ENCODE data around the gene FKBP2.

FKBP2 gene

DNA sequence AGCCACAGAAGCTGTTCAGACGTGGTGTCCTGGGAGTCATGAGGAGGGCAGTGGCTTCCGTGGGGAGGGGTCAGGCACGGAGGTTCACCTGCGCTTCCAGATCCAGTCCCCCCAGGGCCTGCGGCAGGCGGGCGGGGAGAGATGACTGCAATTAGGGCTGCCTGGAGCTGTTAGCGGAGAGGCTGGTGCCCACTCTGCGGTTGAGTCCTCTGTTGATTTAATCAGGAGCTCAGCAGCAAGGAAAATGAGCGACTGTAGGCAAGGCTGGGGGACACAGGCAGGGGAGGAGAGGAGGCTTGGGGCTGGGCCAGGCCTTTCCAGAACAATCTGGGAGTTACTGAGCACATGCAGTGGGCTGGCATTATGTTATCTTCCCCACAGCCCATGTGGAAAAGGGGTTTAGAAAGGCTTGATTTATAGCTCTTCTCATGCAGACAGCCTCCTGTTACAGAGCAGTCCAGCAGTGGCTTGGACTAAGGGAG lies 23.5 kb downstream of the FKBP2 start:
- DNase-seq (ENCODE audit: low spot score), result no peak

DNA sequence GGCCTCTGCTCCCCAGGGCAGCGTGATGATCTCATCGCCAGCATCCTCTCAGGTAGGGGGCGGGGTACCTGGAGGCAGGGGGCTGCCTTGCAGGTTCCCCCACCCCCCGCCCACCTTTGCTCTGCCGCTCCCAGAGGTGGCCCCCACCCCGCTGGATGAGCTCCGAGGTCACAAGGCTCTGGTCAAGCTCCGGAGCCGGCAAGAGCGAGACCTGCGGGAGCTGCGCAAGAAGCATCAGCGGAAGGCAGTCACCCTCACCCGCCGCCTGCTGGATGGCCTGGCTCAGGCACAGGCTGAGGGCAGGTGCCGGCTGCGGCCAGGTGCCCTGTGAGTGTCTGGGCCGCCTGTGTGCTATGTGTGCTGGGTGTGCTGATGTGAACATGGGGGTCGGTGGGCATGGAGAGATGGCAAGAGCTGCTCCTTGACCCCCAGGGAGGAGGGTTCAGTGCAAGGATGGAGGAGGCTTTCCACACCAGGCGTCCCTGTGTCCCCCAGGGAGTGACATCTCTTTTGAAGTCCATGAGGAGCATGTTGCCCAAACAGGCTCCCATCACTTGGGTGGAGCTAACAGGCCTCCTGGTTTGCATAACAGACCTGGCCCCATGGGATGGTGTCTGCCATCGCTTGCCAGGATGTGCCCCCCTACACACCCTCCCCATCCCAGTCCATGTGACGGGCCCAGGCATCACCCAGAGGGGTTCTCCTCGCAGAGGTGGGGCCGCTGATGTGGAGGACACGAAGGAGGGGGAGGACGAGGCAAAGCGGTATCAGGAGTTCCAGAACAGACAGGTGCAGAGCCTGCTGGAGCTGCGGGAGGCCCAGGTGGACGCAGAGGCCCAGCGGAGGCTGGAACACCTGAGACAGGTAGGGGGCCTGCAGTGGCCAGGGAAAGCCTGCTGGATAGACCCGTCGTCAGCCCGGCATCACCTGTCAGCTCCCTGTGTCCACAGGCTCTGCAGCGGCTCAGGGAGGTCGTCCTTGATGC lies 24.6 kb downstream of the FKBP2 start:
- DNase-seq (ENCODE audit: low spot score), result no peak

DNA sequence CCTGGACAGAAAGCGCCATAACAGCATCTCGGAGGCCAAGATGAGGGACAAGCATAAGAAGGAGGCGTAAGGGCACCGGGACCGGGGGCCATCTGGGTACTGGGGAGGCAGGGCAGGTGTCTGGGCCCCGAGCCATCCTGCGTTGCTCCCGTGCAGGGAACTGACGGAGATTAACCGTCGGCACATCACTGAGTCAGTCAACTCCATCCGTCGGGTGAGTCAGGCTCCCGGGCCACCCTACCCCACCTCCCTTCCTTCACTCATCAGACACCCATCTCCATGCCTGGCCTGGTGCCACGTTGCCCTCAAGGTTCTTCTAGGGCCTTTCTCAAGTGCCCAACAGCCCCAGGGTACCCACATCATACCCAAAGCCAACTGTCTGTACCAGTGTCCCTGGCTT lies 25.4 kb downstream of the FKBP2 start:
- no peak for DNase-seq (ENCODE audit: low spot score)

DNA sequence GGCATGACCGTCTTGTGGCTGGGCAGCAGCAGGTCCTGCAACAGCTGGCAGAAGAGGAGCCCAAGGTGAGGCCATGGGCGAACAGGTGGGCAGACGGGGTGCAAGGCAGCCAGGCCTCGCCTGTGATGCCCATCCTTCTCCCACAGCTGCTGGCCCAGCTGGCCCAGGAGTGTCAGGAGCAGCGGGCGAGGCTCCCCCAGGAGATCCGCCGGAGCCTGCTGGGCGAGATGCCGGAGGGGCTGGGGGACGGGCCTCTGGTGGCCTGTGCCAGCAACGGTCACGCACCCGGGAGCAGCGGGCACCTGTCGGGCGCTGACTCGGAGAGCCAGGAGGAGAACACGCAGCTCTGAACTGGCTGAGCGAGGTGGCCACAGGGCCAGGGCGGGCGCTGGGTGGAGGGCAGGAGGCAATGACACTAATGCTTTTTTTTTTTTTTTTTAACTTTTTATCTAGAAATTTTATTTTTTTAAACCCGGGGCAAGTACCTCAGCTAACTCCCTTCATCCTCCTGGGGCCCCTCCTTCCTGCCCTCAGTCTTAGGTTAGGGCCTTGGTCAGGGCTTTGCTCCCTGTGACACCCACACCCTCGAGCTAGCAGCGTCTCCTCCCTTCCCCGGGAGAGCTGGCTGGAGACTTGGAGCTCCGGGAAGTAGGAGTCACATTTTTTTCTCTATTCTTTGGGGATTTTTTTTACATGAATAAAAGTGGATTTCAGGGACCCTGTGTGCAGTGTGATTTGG lies 26.5 kb downstream of the FKBP2 start:
- DNase-seq (ENCODE audit: low spot score), result no peak

DNA sequence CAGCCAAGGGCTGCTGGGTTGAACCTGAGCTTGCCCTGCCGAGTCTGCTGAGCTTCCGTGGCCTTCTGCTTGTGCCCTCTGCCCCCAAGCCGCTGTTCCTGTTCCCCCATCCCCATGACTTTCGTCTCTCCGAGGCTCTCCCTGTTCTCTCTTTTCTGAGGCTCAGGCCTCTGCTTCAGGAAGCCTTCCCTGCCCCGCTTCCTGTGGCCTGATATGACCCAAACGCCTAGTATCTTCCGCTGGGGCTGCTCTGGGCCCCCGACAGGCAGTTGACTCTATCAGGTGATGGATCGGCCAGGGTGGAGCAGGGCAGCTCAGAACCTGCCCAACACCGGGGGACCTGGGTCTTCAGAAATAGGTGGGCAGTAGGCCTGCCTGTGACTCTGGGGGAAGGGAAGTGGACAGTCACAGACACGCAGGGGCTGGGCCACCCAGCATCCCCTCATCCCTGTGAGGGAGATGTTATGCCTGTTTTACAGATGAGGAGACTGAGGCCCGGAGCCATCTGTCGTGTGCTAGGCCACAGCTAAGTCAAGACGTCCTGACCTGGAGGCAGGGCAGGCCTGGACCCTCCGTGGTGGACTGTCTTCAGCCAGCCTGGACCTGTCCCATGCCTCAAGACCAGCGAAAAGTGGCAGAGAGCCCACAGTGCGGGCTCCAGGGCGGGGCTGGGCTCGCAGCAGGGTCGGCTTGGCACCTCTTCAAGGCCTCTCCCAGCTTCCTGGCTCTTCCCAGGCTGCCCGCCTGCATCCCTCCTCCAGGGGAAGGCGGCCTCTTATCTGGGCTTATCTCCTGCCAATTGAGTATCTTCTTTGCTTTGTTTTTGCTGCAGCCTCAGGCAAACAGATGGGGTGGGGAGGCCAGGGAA lies 27.4 kb downstream of the FKBP2 start:
- DNase-seq (ENCODE audit: low spot score), result peak; percentile 63

DNA sequence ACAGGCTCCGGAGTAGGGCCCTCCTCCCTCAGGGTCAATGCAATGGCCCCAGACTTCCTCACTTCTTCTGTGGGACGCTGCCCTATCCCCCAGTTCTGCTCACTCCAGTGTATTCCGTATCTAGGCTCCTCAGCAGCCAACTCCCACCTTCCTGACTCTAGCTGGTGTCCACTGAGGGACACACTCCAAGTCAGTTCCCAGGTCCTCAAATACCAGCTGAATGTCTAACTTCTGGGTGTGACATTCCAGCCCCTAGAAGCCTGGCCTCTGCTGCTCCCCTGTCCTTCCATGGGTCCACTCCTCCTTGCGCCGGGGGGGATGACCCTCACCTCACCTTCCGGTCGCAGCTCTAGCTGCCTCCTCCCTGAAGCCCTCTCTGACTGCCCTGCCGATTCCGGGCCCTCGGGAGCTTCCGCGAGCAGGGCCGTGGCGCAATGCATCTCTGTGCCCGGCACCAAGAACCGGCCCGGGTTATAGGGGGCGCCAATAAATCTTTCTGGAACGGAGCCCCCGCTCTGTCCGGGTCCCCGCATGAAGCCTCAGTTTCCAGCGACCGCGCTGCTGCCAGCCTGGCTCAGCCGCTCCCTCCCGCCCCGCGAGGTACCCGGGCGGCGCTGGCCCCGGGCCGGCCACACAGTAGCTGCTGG lies 28.1 kb downstream of the FKBP2 start:
- DNase-seq (ENCODE audit: low spot score), result no peak

DNA sequence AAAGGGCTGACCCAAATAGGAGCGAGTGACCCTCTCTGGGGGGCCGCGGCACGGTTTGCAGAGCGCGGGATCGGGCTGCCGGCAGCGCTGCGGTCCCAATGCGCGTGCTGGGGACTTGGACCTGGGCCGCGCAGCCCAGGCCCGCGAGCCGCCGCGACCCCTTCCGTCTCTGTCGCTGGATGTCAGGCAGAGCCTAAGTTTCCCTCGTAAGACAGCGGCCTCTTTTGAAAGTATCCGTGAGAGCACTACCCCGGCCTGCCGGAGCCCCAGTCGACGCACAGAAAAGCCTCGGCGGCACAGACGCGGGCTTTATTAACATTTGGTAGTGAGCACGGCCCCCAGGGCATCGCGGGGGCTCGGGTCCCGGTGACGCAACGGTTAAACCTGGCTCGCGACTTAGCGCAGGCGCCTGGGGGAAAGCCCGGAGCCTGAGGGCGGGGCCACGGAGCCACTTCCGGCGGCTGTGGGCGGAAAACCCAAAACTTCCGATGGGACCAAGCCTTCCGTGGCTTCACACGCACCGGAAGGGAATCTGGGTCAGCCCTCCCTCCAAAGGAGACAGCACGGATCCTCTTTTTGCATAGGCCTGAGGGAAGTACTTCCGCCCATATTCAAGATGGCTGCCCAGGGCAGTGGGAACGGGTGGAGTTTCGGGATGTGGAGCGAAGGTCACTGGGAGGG lies 28.8 kb downstream of the FKBP2 start:
- peak; percentile 92 for DNase-seq (ENCODE audit: low spot score)

DNA sequence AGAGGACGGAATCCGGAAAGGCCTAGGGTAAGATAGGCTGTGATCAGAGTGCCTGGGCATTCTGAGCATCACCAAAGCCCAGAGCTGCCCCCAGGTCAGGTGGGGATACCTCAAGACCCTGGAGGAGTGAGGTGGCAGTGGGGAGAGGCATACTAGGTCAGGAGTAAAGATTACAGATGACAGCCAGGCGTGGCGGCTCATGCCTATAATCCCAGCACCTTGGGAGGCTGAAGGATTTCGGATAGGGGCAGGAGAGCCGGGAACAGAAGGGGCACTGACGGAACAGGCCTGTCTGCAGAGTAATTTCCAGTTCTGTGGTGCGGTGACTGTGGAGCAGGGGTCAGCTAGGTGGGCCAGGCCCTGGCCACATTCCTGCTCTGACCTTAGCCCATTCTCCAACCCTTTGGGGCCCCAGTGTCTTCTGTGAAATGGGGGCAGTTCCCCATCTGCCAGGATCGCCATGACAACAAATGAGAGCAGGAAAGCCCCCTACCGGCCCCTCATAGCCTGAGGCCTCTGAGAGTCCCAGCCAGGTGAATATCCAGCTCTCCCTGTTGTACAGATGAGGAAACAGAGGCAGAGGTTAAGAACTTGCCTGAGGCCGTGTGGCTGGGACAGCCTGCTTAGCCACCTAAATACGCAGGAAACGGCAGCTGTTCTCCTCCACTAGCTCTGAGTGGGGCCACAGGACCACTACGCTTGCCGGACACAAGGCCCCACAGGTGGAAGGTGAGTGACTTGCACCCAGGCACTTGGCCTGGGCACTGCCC lies 34.3 kb downstream of the FKBP2 start:
- no peak for DNase-seq (ENCODE audit: low spot score)

DNA sequence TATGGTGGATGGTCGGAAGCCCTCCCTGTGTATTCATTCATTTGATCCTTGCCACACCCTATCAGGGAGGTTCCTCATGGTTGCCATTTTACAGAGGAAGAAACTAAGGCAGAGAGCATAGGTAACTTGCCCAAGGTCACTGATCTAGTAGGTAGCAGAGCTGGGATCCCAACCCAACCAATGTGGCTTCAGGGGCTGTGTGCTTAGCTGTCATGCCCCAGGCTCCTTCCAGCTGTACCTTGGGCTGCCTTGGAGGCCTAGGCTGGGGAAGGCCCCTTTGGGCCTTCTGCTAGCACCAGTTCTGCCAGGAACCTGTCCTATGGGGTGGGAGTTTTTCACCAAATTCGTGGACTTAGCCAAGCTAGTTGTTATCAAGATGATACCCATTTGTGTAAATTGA lies 34.9 kb downstream of the FKBP2 start:
- DNase-seq (ENCODE audit: low spot score), result no peak

DNA sequence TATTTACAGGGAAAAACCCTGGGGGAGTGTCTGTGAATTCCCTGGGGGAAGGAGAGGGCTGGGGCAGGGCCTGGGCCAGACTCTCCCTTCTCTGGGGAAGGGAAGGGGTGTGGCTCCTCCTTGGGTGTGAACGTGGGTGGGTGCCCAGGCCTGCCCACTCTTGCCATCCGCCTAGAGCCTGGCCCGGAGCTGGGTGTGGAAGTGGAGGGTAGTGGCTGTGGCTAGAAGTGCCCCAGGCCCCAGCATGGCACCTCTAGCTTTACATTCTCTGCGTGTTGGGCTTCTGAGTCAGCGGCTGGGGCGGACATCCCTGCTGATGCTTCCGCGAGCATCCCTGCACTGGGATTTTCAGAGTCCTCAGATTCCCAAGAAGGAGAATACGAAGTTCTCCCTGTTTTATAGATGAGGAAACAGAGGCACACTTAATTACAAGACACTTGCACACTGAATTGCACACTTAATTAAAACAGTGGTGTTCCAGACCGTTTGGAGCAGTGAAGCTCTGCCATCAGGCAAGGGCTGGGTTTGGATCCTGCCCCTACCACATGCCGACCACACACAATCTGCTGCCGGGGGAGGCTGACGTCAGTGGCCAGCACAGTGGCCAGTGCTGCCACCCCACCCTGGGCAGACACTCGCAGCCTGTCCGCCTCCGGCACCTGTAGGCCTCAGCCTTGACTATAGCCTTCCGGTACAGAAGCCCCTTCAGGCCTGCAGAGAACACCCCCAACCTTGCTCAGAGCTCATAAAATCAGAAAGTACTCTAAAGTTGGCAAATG lies 35.9 kb downstream of the FKBP2 start:
- DNase-seq (ENCODE audit: low spot score), result no peak

DNA sequence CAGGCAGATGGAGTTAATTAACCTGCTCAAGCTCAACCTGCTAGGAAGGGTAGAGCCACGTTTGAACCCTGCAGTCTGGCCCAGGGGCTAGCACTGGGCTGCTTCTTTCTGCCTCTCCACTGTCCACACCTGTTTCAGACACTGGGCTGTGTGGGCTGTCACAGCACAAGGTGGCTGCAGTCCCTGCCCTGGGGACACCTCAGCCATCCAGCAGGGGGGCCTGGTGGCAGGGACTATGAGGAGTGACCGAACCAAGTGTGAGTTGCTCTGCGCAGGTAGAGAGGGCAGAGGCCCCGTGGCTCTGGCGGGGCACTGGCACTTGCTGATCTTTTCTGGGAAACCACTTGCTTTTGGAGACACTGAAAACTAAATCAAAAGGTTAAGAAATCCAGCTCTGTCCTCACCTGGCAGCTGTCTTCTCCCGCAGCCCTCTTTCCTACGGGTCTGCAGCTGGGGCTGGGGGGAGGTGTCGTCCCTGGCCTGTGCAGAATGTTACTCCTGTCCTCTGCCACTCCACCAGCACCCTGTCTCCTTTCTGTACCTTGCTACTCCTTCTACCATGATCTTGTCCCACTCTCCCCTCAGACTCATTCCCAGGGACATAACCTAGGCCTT lies 37.8 kb downstream of the FKBP2 start:
- no peak for DNase-seq (ENCODE audit: low spot score)

DNA sequence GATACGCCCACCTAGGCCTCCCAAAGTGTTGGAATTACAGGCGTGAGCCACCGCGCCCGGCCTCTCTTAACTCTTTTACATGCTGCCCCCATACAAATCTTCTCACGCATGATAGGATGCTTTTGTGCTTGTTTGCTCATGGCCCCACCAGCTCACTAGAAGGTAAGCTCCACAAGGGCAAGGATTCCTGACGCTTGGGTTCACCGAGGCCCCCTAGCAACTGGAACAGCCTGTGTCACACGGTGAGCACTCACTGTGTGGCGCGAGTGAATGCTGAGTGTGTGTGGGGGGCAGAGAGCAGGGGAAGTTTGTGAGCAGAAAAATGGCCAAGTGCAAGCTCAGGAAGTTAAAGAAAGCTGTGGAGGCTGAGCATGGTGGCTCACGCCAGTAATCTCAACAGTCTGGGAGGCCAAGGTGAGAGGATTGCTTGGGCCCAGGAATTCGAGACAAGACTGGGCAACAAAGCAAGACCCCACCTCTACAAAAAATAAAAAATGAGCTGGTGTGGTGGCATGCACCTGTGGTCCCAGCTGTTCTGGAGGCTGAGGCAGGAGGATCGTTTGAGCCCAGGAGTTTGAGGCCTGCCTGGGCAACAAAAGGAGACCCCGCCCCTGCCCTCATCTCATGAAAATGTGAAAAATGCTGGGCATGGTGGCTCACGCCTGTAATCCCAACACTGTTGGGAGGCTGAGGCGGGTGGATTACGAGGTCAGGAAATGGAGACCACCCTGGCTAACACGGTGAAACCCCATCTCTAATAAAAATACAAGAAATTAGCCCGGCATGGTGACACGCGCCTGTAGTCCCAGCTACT lies 41.3 kb downstream of the FKBP2 start:
- no peak for DNase-seq (ENCODE audit: low spot score)

DNA sequence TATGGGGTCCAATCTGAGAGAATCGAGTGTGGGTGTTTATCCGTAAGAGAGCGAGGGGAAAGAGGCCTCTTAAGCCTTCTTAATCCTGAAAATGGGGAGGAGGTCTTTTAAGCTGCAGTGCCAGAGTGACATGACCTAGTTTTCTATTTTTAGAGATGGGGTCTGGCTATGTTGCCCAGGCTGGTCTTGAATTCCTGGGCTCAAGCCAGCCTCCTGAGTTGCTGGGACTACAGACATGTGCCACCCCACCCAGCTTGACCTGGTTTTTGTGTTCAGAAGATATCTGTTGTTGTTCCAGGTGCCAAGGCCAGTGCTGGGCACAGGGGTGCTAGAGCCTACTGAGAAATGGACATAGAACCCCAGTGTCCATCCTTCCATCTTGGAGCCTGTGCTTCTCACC lies 42.2 kb downstream of the FKBP2 start:
- DNase-seq (ENCODE audit: low spot score), result no peak

DNA sequence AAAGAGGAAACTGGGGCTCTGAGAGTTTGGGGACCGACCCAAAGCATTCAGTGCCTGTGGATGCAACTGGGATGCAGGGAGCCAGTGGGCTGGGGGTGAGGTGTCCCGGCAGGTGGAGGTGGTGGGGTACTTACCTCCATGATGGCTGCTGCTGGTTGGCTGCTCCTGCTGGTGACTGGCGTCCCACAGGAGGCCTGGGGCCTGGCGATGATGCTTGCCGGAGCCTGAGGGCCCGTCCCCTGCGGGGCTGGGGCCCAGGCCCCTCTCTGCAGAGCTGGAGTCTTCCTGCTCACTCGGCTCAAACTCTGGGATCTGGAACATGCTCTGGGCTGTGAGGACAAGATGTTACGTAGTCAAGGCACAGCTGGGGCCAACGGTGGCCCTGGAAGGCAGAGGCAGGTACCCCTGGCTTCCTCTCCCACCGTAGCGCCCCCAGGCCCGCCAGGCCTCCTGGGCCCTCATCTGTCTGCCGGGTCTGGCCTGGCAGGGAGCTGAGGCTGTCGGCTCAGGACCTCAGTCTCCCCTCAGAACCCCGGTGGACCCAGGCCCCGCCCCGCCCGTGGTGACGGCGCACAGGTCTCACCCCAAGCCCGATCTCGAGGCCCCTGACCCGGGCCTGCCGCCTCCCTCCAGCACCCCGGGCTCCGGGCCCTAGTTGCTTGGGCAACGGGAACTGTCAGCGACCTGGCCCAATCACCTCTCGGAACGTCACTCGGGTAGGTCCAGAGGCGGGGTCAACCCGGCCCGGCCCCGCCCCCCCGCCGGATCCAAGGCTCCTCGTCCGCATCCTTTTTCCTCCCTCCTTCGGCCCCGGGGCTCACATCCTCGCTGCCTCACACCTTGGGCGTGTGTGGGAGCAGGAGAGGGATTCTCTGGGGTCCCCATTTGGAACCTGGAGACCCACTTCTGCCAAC lies 43.4 kb downstream of the FKBP2 start, which contains the start of gene BAD:
TSS of gene BAD (minus strand) at position 618 of the 914 bp plus-strand sequence. CDS start at position 321, 297 bp downstream.
- DNase-seq (ENCODE audit: low spot score), result peak; percentile 98

DNA sequence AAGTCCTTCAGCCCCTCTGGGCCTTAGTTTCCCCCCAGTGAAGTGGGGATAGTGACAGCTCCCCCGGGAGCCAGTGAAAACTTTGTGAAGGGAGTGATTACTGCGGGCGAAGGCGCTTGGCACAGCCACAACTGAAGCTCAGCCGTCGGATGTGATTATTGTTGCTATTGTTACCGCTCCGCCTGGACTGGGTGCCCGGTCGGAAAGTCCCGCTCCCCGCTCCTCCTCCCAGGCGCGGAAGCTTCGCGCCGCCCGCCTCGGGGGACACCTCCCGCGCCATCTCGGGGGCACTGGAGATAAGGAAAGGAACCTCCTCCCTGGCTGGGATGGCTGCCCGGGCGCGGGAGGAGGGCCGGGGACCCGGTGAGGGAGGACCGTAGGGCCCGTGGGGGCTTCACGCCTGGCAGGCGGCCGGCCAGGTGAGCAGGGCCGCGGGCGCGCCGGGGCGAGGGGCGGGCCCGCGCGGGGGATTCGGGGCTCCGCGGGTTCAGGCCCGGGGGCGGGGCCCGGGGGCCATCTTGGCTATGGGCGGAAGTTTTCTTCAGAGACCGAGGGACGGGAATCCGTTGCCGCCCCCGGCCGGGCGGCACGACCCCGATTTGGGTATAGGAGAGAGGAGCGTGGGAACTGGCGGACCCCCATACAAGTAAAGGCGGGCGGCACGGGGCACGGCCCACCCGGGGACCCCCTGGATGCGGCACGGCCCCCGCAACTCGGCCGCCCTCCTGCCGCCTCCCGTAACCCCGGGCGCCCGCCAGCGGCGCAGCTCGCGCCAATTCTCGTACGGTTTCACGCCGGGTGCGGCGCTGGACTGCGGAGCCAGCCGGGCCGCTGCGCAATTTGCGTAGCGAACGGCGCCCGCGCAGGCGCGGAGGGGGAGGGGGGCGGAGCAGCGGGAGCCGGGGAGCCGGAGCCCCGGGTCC lies 44.3 kb downstream of the FKBP2 start, which contains the start of gene GPR137:
TSS of gene GPR137 (plus strand) at position 887 of the 923 bp plus-strand sequence. CDS start 677 bp downstream, outside the sequence.
- peak; percentile 95 for DNase-seq (ENCODE audit: low spot score)

Data from D341Med (cell line).